Mesodermal cell (in vitro differentiated cells): ENCODE measurements around the gene NLRC3. TPM values are rescaled to one million over a fixed set of nuclear protein-coding genes. Genes with fewer than 3 reads are reported as not detected.

Experiments used
- H3K27ac ChIP-seq: 2 replicates; pipeline ENCODE4 v1.7.0; 2013; ENCODE audit warnings: mild to moderate bottlenecking, low read depth, low read length, moderate library complexity; ENCODE audit not compliant: severe bottlenecking
- H3K36me3 ChIP-seq: 2 replicates; pipeline ENCODE4 v1.7.1; 2013; ENCODE audit warnings: mild to moderate bottlenecking, low read length, moderate library complexity; ENCODE audit not compliant: control insufficient read depth, insufficient read depth
- H3K4me1 ChIP-seq: one replicate; pipeline ENCODE4 v1.7.1; 2013; ENCODE audit warnings: mild to moderate bottlenecking, low read length; ENCODE audit not compliant: insufficient read depth, control insufficient read depth, poor library complexity, severe bottlenecking
- H3K4me3 ChIP-seq: 2 replicates; pipeline ENCODE4 v1.7.0; 2013; ENCODE audit warnings: low read length, control low read depth, mild to moderate bottlenecking; ENCODE audit not compliant: insufficient read depth, poor library complexity, severe bottlenecking; ENCODE audit errors: extremely low read depth
- H3K9me3 ChIP-seq: 2 replicates; pipeline ENCODE4 v1.7.1; 2013; ENCODE audit warnings: mild to moderate bottlenecking, low read length, moderate library complexity; ENCODE audit not compliant: control insufficient read depth
- WGBS, 2 experiments: methylation state at CpG; one replicate each; pipeline ENCODE4 v1.1.5; 2013; ENCODE audit warnings: missing lambda C conversion rate in 2 of 2; ENCODE audit not compliant: insufficient coverage in 2 of 2; 5-methylcytosine and 5-hydroxymethylcytosine counted together
- polyA plus RNA-seq, 2 experiments: library from polyadenylated mRNA; stranded (reverse); fragments of 50-300 nt; gene quantifications; one replicate each; pipeline ENCODE4 v1.2.3, GENCODE V29; 2013

The NLRC3 gene, protein sequence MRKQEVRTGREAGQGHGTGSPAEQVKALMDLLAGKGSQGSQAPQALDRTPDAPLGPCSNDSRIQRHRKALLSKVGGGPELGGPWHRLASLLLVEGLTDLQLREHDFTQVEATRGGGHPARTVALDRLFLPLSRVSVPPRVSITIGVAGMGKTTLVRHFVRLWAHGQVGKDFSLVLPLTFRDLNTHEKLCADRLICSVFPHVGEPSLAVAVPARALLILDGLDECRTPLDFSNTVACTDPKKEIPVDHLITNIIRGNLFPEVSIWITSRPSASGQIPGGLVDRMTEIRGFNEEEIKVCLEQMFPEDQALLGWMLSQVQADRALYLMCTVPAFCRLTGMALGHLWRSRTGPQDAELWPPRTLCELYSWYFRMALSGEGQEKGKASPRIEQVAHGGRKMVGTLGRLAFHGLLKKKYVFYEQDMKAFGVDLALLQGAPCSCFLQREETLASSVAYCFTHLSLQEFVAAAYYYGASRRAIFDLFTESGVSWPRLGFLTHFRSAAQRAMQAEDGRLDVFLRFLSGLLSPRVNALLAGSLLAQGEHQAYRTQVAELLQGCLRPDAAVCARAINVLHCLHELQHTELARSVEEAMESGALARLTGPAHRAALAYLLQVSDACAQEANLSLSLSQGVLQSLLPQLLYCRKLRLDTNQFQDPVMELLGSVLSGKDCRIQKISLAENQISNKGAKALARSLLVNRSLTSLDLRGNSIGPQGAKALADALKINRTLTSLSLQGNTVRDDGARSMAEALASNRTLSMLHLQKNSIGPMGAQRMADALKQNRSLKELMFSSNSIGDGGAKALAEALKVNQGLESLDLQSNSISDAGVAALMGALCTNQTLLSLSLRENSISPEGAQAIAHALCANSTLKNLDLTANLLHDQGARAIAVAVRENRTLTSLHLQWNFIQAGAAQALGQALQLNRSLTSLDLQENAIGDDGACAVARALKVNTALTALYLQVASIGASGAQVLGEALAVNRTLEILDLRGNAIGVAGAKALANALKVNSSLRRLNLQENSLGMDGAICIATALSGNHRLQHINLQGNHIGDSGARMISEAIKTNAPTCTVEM
- polyA plus RNA-seq (2013, experiment 1 of 2): 1.5 TPM
- polyA plus RNA-seq (2013, experiment 2 of 2): 1.4 TPM

DNA sequence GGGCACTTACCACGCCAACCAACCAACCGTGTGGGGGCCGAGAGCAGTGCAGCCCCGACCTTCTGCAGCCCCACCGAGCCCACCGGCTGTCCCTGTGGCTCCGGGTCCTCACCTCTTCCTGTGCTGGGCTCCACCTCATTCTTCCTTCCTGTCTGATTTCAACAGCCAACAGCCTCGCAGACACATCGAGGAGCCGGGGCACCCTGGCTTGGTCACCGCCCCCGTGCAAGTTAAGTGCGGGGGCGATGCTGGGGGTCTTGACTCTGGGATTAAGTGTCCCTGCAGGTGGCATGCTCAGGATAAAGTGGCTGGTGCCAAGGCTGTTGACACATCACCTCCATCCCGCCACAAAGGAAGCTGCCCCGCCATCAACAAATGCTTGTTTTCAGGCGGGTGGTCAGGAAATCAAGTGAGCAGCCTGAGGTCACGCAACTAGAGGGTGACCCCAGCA is at the start of gene NLRC3:
Gene NLRC3, minus strand, starts transcription at position 102 of the 451 bp plus-strand sequence. CDS start 12,367 bp downstream, outside the sequence.
- H3K27ac ChIP-seq: no peak within 1 kb of the TSS
- H3K9me3 ChIP-seq: no peaks in the 10 kb centered on the region
- 85 to 87% methylated on average over 13 to 17 of the region's 18 CpGs for WGBS, 2 experiments
- peaks cover 6% of the 10 kb centered on the region for H3K4me1 ChIP-seq
- peaks cover 13% of the 10 kb centered on the region for H3K36me3 ChIP-seq
- H3K4me3 ChIP-seq: no peak within 1 kb of the TSS

DNA sequence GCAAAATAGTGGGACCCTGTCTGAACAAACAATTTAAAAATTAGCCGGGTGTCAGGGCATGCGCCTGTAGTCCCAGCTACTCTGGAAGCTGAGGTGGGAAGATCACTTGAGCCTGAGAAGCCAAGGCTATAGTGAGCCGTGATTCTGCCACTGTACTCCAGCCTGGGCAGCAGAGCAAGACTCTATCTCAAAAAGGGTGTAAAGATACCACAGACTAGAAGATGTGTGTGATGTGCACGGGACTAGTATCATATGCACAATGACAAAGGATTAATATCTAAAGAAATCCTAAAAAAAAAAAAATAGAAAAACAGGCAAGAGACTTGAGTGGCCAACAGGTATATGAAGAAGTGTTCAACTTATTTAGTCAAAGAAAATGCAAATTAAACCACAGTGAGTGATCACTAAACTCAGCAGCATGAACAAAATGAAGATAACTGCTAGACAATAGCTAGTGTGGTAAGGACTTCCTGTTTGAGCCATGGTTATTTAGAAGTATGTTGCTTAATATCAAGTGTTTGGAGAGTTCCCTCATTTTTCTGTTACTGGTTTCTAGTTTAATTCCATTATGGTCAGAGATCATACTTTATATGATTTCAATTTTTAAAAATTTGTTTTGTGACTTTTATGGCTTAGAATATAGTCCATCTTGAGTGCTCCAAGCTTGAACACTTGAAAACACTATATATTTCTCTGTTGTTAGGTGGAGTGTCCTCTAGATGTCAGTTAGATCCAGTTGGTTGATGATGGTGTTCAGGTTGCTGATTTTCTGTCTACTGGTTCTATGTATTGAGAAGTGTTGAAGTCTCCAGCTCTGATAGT is 48.9 kb upstream of the NLRC3 start:
- 94 to 96% methylated on average over 2 to 3 of the region's 4 CpGs for WGBS, 2 experiments
- Histone ChIP-seq H3K4me3 (no peak overlapping the region), H3K4me1 (no peaks in the 10 kb centered on the region), H3K27ac (no peak overlapping the region), H3K9me3 (no peaks in the 10 kb centered on the region), H3K36me3 (no peaks in the 10 kb centered on the region)

DNA sequence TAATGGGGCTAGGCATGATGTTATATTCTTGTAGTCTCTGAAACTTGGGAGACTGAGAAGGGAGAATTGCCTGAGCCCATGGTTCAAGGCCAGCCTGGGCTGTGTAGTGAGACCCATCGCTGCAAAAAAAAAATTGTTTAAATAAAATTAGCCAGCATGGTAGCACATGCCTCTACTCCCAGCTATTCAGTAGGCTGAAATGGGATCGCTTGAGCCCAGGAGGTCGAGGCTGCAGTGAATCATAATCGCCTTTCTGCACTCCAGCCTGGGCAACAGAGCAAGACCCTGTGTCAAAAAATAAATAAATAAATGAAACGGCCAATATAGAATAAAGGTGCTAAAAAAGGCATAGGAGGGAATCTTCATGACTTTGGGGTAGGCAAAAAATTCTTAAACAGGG is 48.1 kb upstream of the NLRC3 start:
- Histone ChIP-seq H3K4me1 (no peaks in the 10 kb centered on the region), H3K9me3 (no peaks in the 10 kb centered on the region), H3K4me3 (no peak overlapping the region), H3K27ac (no peak overlapping the region), H3K36me3 (no peaks in the 10 kb centered on the region)
- 86 to 95% methylated on average over 1 to 2 of the region's 5 CpGs for WGBS, 2 experiments

DNA sequence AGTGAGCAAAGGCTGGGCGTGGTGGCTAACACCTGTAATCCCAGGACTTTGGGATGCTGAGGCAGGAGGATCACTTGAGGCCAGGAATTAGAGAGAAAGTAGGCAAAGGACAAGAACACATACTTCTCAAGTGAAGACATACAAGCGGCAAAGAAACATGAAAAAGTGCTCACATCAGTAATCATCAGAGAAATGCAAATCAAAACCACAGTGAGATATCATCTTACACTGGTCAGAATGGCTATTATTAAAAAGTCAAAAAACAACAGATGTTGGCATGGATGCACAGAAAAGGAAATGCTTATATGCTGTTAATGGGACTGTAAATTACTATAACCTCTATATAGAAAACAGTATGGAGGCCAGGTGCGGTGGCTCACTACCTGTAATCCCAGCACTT is 46.4 kb upstream of the NLRC3 start:
- Histone ChIP-seq H3K4me3 (no peak overlapping the region), H3K9me3 (no peaks in the 10 kb centered on the region), H3K36me3 (no peaks in the 10 kb centered on the region), H3K4me1 (no peaks in the 10 kb centered on the region), H3K27ac (no peak overlapping the region)
- WGBS, 2 experiments: 88 to 90% methylated on average over 1 to 3 of the region's 3 CpGs

DNA sequence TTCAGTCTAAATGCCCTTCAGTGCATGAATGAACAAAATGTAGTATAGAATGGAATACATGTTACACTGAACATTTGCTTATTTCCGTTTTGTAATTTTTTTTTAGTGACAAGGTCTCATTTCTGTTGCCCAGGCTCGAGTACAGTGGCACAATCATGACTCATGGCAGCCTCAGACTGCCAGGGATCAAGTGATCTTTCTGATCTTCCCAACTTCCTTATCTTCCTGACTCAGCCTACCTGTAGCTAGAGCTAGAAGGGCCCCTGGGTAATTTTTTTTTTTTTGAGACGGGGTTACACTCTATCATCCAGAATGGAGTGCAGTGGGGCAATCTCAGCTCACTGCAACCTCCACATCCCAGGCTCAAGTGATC is 41.6 kb upstream of the NLRC3 start:
- WGBS, 2 experiments: 88 to 93% methylated on average over 2 of the region's 3 CpGs
- peaks cover 15% of the 10 kb centered on the region for H3K36me3 ChIP-seq
- H3K27ac ChIP-seq: no peak overlapping the region
- no peaks in the 10 kb centered on the region for H3K4me1 ChIP-seq
- no peaks in the 10 kb centered on the region for H3K9me3 ChIP-seq
- no peak overlapping the region for H3K4me3 ChIP-seq

DNA sequence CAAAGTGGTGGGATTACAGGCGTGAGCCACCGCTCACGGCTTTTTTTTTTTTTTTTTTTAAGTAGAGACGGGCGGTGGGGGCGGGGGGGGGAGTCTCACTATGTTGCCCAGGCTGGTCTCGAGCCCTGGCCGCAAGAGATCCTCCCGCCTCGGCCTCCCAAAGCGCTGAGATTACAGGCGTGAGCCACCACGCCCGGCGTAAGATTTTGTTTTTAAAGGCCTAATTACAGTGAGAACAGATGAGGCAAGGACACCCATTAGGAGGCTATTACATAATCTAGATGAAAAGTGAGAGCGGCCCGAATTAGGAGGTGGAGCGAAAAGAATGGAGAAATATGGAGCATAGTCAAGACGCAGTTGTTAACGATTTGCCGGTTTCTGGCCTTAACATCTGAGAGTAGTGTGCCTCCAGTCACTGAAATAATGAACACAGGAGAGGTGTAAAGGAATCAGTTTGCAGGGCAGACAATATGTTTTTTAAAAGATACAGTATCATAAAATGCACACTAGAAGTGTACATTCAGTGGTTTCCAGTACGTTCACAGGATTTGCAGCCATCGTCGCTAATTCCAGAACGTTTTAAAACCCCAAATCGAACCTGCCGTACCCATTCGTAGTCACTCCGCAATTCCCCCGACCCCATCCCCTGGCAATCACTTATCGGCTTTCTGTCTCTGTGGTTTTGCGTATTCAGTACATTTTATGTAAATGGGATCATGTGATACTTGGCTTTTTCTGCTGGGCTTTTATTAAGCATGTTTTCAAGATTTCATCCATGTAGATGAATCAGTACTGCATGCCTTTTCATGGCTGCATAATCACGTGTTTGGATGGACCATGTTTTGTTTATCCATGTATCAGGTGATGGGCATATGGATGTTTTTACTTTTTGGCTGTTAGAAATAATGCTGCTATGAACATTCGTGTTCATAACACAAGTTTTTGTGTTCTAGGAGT is 35.6 kb upstream of the NLRC3 start:
- H3K4me3 ChIP-seq: peak overlapping the region; percentile 97
- H3K27ac ChIP-seq: no peak overlapping the region
- 85 to 95% methylated on average over 25 to 29 of the region's 34 CpGs for WGBS, 2 experiments
- peaks cover 15% of the 10 kb centered on the region for H3K36me3 ChIP-seq
- no peaks in the 10 kb centered on the region for H3K9me3 ChIP-seq
- no peaks in the 10 kb centered on the region for H3K4me1 ChIP-seq

DNA sequence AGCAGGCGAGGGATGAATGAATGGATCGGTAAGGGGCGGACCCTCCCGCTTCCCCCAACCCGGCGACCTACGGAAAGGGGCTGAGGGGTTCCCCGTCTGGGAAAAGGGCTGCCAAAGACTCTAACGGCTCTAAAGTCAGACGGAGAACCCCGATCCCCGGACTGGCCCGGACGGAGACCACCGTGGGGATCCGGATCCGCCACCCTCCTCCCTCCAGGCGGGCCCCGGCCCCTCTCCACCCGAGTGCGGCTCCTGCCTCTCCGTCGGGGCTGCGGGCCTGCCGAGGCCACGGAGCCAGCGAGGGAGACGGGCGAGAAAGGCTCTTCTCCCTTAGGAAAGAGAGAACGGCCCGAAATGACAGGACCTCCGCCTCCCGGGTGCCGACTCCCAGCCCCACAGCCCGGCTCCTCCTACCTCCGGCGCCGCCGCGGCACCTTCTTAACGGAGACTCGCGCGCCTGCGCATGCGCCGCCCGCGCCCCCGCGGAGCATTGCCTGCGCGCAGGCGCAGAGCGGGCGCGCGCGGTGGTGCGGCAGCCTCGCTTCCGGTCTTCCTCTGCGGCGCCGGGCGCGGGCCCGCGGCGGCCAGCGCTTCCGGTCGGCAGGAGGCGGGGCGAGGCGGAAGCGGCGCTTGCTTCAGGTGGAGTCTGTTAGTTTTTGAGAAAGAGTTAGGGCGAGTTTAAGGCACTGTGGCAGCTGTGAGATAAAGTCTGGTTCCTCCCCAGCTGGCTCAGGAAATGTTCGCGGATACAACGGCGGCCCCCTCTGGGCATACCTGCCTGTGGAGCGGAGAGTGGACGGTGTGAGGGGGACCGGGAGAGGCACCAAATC is 34.2 kb upstream of the NLRC3 start, which contains the start of gene SLX4:
Gene SLX4, minus strand, starts transcription at position 461 of the 830 bp plus-strand sequence. CDS start 2,642 bp downstream, outside the sequence.
- H3K4me1 ChIP-seq: no peaks in the 10 kb centered on the region
- WGBS, 2 experiments: 0 to 1% methylated on average over 49 to 66 of the region's 86 CpGs
- H3K36me3 ChIP-seq: peaks cover 22% of the 10 kb centered on the region
- peak within 1 kb of the TSS; percentile 97 for H3K4me3 ChIP-seq
- H3K27ac ChIP-seq: peak within 1 kb of the TSS; percentile 63
- no peaks in the 10 kb centered on the region for H3K9me3 ChIP-seq

DNA sequence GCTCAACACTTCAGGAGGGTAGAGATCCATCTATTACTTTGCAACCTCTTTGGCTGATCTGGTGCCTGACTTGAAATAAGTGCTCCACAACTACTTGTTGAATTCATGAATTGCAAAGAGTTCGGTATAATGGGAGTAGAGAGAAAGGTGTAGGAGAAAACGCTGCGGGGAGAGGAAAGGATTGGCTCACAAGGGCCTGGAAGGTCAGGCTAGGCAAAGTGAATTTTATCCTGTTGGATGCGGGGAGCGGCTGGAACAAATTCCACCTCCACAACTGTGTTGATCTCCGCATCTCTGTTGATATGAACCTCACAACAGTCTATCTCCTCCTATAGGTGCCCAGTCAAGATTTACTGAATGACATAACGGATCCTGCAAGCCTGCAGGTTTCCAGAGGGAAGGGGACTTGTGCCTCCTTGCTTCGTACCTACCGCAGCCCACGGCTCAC is 33.5 kb upstream of the NLRC3 start:
- Histone ChIP-seq H3K4me3 (peak overlapping the region; percentile 97), H3K27ac (no peak overlapping the region), H3K36me3 (peaks cover 26% of the 10 kb centered on the region), H3K4me1 (no peaks in the 10 kb centered on the region), H3K9me3 (no peaks in the 10 kb centered on the region)
- 5 to 12% methylated on average over 9 to 10 of the region's 10 CpGs for WGBS, 2 experiments
